Measurements from ENCODE around the gene POLG.

POLG gene

DNA sequence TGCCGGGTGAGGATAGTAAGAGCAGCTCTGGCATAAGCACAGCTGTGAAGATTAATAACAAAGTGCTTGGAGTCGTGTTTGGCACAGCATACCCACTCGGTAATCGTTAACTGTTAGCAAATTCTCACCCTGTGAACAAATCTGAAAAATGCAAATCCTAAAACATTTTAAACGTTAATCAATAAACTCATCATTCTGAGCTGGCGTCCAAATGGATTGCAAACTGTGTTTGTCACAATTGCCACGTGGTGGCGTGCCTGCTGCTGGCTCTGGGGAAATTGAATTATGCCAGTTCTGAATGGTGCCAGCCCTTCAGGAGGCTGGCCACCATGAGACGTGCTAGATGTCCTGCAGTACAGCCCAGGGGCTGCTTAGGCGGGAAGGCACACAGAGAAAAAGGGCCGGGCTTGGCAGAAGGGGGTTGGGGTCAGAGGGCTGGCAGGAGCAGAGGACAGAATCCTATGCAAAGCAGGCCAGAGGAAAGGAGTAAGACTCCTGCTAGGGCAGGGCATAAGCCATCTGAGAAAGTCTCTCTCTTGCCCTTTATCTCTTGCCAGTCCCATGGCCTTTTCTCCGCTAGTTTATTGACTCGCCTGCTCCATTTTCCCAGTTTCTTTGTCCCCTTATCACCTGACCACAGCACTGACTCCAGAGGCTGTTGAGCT, 22.1 kb upstream of the POLG start:
- DNase-seq, result peak; percentile 30

GRCh38 chr15:89353991-89354390, 19.4 kb upstream of the POLG start:
- DNase-seq, result no peak

DNA sequence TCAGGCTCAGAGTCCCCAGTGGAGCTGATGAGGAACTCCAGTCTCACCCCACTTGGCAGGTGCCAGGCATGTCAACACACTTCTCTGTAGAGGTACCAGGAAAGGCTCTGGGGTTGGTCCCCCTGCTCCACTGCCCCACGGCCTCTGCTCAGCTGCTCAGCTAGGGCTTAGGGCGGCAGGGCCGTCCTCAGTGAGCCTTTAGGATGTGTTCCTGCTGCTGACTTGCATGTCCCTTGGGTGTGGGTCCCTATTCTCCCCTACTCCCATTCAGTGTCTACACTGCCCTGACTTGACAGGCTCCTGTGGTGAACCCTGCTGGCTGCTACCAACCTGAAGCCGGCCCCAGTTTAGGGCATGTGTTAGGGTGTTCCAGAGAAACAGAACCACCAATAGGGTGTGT, 17.9 kb upstream of the POLG start:
- DNase-seq, result no peak

DNA sequence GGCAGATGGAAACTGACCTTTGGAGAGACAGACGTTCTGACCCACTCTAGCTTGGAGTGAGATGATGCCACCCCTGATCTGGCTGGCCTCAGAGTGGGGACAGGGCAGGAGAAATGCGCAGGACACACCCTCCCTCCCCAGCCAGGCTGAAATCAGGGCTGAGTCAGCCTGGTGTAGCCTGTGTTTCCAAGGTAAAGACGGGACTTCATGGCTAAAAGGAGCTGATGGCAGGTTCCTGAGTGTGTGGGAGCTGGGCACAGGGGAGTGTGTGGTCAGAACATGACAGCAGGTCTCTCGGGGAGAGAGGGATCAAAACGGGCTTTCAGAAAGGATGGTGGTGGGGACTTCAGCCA, 14.6 kb upstream of the POLG start:
- no peak for DNase-seq

DNA sequence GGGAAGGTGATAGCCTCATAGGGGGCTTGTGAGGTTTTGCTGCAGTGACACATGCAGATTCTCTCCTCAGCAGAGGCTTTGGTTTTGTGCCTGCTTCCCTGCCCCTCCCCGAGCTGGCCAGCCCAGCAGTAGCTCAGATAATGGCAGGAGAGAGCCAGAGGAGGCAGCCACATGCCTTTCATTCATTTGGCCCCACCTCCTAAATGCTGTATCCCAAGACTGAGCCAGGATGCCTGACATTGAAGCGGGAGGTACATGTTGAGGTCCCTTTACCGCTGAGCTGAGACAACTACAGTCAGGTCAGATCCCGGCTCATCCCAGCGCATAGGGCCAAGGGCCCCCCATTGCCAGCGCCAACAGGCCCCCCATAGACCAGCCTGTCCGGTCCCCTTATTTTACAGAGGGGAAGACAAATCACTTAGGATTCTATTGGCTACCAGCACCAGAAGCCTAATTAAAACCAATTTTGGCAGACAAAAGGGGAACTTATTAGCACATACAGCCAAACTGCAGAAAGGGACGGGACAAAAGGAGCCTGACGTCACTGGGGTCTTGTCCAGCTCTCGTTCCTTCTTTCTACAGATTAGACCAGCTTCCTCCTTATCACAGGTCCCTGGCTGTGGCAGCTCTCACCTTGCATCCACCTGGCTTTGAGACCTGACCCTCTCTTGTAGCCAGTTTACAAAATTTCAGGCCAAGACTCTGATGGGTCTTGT, 12.1 kb upstream of the POLG start:
- peak; percentile 36 for DNase-seq

GRCh38 chr15:89345248-89345647, 10.6 kb upstream of the POLG start:
- no peak for DNase-seq

- DNase-seq, result no peak
Observed at GRCh38 chr15:89342840-89343239, 8.2 kb upstream of the POLG start.

- DNase-seq, result no peak
Observed at GRCh38 chr15:89341316-89342005, 6.8 kb upstream of the POLG start.

DNA sequence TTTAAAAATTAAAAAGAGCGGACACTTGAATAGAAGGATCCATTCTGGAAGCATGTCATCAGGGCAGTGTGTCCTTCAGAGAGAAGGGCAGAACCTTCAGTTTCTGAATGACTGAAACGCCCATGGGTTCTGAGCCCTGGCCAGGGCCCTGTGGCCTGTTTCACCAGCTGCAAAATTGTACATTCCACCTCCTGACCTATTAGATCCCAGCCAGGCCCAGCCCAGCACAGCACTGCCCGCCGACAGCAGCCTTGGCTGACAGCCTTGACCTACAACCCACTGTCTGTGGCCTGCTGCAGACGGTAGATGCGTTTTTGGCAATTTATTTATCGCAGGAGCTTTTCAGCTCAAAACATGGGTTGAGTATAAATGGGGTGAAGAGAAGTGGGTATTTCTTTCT, 5.9 kb upstream of the POLG start:
- DNase-seq, result no peak

- no peak for DNase-seq
Observed at GRCh38 chr15:89338036-89338435, 3.4 kb upstream of the POLG start.

DNA sequence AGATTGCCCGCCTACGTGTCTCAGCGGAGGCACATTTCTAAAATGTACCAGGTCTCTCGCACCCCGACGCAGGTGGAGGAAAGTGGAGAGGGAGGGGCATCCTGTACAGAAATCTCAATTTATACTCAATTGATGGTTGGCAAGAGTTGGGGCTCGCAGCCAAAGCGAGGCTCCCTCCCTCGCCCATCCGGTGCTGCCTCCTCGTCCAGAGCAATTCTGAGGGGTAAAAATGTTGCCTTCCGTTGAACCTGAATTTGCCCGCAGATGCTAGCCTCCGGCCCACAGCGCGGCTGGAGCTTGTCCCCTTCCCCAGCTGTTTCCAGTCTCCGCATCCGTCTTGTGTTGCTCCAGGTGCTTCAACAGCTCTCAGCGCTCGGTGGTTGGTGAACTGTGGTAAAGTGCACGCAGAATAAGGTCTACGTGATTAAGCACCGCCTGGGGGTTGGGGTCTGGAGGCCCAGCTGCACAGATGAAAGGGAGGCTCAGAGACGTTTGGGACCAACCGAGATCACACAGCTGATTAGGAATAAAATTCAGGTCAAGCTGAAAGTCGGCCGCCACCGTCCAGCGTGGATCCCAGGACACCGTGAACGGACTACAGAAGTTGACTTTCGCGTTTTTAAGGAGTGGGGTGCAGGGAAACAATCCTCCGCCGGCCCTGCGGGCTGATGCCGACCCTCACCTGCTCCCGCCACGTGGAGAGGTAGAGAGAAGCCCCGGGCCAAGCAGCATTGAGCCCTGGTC, 846 bp upstream of the POLG start:
- DNase-seq, result peak; percentile 2

- no peak for DNase-seq
Observed at GRCh38 chr15:89333959-89334509, 590 bp downstream of the POLG start.

GRCh38 chr15:89333011-89333860, 1.4 kb downstream of the POLG start:
- no peak for DNase-seq

- peak; percentile 8 for DNase-seq
Observed at GRCh38 chr15:89332446-89332845, 2.2 kb downstream of the POLG start.

DNA sequence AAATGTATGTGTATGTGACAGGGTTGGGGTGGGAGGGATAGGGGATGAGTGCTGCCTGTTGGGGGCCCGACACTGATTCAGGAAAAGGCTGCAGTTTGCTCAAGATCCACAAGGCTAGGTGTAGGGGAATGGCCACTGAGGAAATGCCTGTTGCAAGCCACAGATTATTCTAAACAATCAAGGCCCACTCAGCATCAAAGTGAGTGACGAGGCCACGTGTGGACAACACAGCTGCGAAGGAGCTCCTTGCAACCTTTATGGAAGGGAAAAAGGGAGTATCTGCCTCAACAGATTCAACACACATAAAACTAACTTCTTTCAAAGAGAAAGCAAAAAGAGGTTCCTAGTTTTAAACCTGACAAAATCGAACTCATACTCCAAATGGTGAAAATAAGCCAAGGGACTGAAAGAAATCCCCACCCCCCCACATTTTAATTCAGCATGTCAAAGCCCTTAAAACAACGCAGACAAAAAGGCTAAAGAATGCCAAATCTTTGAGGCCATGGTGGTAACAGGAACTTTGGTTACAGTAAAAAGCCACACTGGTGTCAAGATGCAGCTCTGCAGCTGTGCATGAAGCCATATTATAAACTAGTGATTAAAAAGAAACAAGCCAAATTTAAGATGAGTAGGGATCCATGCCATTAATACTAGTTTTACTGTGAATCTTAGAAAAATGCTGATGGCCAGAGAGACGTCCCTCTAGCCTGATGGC, 3.6 kb downstream of the POLG start:
- no peak for DNase-seq

GRCh38 chr15:89330119-89330518, 4.5 kb downstream of the POLG start:
- no peak for DNase-seq

DNA sequence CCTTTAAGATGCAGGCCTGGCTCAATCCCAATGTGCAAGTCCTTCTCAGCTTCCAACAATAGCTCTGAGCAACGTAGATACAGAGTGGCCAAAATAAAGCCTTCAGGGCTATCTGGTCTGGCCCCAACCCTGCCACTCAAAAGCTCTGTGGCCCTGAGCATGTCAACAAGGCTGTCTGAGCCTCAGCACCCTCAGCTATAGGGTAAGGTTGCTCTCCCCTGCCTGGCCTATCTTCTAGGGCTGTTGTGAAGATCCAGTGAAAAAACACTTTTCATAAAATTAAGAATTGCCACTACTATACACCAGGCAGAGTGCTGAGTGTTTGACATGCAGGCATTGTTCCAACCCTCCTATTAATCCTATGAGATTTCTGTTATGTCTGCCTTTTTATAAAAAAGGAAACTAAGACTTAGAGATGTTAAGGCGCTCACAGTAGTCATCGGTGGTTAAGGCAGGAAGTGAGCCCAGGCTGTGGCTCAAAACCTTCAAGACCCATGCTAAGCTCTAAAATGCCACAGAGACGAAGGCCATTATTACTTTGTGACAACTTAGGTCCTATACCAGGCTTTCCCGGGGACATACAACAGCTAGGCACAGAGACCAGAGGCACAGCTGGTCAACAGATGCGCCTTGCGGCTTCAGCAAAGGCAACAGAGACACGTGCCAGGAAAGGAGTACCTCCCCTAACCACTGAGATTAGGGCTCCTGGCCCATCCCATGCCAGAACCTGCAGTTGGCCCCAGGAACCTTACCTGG, 5.1 kb downstream of the POLG start:
- DNase-seq, result no peak

- DNase-seq, result no peak
Observed at GRCh38 chr15:89328398-89329254, 6.0 kb downstream of the POLG start.

GRCh38 chr15:89327113-89327512, 7.5 kb downstream of the POLG start:
- no peak for DNase-seq

- no peak for DNase-seq
Observed at GRCh38 chr15:89326316-89326715, 8.3 kb downstream of the POLG start.

All from inflammatory macrophage treated with lipopolysaccharide for 4 hours (primary cell).